ENCODE measurements around the gene CLEC3A. TPM values are rescaled to one million over a fixed set of nuclear protein-coding genes. Genes with fewer than 3 reads are reported as not detected.

Gene CLEC3A
- polyA plus RNA-seq, 1 donor from 2014 or later: not detected

- Mint-ChIP-seq H3K27me3 (no peaks in the 10 kb centered on the region), H3K27ac (no peak overlapping the region), H3K9me3 (peaks cover 0 to 6% (median 4%) of the 10 kb centered on the region in 3 donors), H3K36me3 (peaks cover 2% of the 10 kb centered on the region), H3K4me1 (no peaks in the 10 kb centered on the region), H3K4me3 (no peak overlapping the region)
Measured at GRCh38 chr16:78001451-78002025, 20.8 kb upstream of the CLEC3A start.

GRCh38 chr16:78002915-78003538, 19.3 kb upstream of the CLEC3A start:
- H3K36me3 Mint-ChIP-seq: peaks cover 2% of the 10 kb centered on the region
- H3K27me3 Mint-ChIP-seq: no peaks in the 10 kb centered on the region
- H3K9me3 Mint-ChIP-seq: peaks cover 3 to 6% (median 3%) of the 10 kb centered on the region in 3 donors
- no peak overlapping the region for H3K4me3 Mint-ChIP-seq
- no peaks in the 10 kb centered on the region for H3K4me1 Mint-ChIP-seq
- no peak overlapping the region for H3K27ac Mint-ChIP-seq

DNA sequence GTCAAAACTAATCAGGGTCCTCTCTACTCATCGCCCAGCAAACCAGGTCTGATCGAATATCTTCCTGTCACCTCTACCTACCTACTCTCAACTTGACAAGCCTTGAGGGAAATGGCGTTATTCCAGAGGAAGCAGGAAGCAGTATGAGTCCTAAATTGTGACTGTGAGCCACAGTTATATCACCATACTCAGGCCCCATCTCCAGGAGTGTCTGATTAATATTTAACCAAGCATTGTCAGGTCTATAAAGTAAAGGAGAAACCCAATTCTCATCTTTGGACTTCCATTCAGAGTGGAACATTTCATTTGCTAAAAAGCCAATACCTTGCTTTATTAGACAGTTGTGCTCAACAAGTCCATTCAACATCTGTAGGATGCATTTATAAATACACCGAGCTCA, 17.8 kb upstream of the CLEC3A start:
- H3K4me1 Mint-ChIP-seq: no peaks in the 10 kb centered on the region
- peaks cover 2% of the 10 kb centered on the region for H3K36me3 Mint-ChIP-seq
- H3K27ac Mint-ChIP-seq: no peak overlapping the region
- H3K4me3 Mint-ChIP-seq: no peak overlapping the region
- H3K9me3 Mint-ChIP-seq: peaks cover 3 to 6% (median 3%) of the 10 kb centered on the region in 3 donors
- H3K27me3 Mint-ChIP-seq: no peaks in the 10 kb centered on the region

- Mint-ChIP-seq H3K9me3 (peaks cover 3% of the 10 kb centered on the region in 3 donors), H3K27ac (no peak overlapping the region), H3K4me3 (no peak overlapping the region), H3K27me3 (no peaks in the 10 kb centered on the region), H3K36me3 (peaks cover 2% of the 10 kb centered on the region), H3K4me1 (no peaks in the 10 kb centered on the region)
Measured at GRCh38 chr16:78005881-78006280, 16.5 kb upstream of the CLEC3A start.

DNA sequence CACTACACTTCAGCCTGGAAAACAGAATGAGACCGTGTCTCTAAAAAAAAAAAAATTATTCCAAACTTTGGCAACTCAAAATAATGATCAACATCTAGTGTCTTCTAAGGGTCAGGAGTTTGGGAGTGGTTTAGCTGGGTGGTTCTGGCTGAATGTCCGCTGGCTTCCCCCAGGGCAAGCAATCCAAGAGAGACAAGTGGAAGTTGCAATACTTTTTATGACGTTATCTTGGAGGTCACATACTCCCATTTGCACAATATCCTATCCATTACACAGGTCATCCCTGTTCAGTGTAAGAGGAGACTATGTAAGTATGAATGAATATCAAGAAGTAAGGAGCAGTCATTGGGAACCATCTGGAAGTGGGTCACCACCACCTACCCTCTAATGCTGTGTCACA, 15.2 kb upstream of the CLEC3A start:
- Mint-ChIP-seq H3K9me3 (peaks cover 3% of the 10 kb centered on the region in 3 donors), H3K4me3 (no peak overlapping the region), H3K27ac (no peak overlapping the region), H3K27me3 (no peaks in the 10 kb centered on the region), H3K4me1 (no peaks in the 10 kb centered on the region), H3K36me3 (peaks cover 2% of the 10 kb centered on the region)

GRCh38 chr16:78024159-78024558, 1.8 kb downstream of the CLEC3A start:
- H3K27ac Mint-ChIP-seq: no peak overlapping the region
- H3K27me3 Mint-ChIP-seq: peaks cover under 1% of the 10 kb centered on the region
- no peaks in the 10 kb centered on the region for H3K4me1 Mint-ChIP-seq
- H3K36me3 Mint-ChIP-seq: no peaks in the 10 kb centered on the region
- peaks cover 0 to 6% (median 3%) of the 10 kb centered on the region in 3 donors for H3K9me3 Mint-ChIP-seq
- no peak overlapping the region for H3K4me3 Mint-ChIP-seq

GRCh38 chr16:78025631-78026030, 3.3 kb downstream of the CLEC3A start:
- H3K9me3 Mint-ChIP-seq: peaks cover 2 to 6% (median 3%) of the 10 kb centered on the region in 3 donors
- no peaks in the 10 kb centered on the region for H3K36me3 Mint-ChIP-seq
- H3K27me3 Mint-ChIP-seq: no peaks in the 10 kb centered on the region
- no peak overlapping the region for H3K27ac Mint-ChIP-seq
- H3K4me1 Mint-ChIP-seq: no peaks in the 10 kb centered on the region
- no peak overlapping the region for H3K4me3 Mint-ChIP-seq

- Mint-ChIP-seq H3K4me1 (no peaks in the 10 kb centered on the region), H3K36me3 (no peaks in the 10 kb centered on the region), H3K9me3 (peaks cover 2 to 6% (median 3%) of the 10 kb centered on the region in 3 donors), H3K4me3 (no peak overlapping the region), H3K27ac (no peak overlapping the region), H3K27me3 (peaks cover 4% of the 10 kb centered on the region)
Measured at GRCh38 chr16:78028018-78028417, 5.7 kb downstream of the CLEC3A start.

DNA sequence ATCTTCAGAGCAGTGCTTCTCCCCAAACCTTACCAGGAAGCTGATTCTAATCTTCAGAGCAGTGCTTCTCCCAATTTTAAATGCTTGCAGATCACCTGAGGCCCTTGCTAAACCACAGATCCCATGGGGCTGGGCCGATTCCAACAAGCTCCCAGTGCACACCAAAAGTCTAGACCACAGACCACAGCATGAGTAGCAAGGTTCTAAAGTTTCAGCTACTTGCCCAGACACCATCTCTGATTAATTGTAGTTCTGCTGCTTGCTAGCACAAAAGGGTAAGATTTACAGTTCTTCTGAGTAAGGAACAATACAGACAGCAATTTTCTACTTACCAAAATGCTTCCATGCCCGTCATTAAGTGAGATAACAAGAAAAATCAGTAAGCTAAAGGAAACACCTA, 12.2 kb downstream of the CLEC3A start:
- Mint-ChIP-seq H3K9me3 (peaks cover 0 to 2% (median 0%) of the 10 kb centered on the region in 3 donors), H3K4me1 (no peaks in the 10 kb centered on the region), H3K27ac (no peak overlapping the region), H3K4me3 (no peak overlapping the region), H3K36me3 (no peaks in the 10 kb centered on the region), H3K27me3 (peaks cover 6% of the 10 kb centered on the region)

DNA sequence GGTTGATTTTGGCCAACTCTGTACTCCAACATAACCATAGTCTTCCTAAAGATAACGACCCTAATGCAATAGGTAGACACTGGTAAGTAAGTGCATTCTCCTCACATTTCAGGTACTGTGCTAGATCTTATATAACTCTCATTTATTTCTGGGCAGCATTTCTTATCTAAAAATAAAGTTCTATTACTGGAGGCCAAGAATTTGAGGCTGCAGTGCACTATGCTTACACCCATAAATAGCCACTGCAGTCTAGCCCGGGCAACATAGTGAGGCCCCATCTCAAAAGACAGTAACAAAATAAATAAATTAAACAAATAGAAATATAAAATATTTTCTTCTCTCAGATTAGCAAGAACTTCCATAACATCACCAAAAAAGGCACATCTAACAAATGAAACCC, 12.7 kb downstream of the CLEC3A start:
- H3K27me3 Mint-ChIP-seq: peaks cover 6% of the 10 kb centered on the region
- H3K4me1 Mint-ChIP-seq: no peaks in the 10 kb centered on the region
- peaks cover 0 to 2% (median 0%) of the 10 kb centered on the region in 3 donors for H3K9me3 Mint-ChIP-seq
- no peak overlapping the region for H3K4me3 Mint-ChIP-seq
- no peaks in the 10 kb centered on the region for H3K36me3 Mint-ChIP-seq
- H3K27ac Mint-ChIP-seq: no peak overlapping the region

DNA sequence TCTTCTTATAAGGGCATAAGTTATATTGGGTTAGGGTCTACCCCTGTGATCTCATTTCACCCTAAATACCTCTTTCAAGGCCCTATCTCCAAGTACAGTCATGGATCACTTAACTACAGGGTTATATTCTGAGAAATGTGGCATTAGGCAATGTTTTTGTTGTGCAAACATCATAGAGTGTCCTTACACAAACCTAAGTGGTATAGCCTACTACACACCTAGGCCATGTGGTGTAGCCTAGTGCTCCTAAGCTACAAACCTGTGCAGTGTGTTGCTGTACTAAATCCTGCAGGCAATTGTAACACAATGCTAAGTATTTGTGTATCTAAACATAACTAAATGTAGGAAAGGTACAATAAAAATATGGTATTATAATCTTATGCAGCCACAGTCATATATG, 18.0 kb downstream of the CLEC3A start:
- H3K27me3 Mint-ChIP-seq: peaks cover 2% of the 10 kb centered on the region

DNA sequence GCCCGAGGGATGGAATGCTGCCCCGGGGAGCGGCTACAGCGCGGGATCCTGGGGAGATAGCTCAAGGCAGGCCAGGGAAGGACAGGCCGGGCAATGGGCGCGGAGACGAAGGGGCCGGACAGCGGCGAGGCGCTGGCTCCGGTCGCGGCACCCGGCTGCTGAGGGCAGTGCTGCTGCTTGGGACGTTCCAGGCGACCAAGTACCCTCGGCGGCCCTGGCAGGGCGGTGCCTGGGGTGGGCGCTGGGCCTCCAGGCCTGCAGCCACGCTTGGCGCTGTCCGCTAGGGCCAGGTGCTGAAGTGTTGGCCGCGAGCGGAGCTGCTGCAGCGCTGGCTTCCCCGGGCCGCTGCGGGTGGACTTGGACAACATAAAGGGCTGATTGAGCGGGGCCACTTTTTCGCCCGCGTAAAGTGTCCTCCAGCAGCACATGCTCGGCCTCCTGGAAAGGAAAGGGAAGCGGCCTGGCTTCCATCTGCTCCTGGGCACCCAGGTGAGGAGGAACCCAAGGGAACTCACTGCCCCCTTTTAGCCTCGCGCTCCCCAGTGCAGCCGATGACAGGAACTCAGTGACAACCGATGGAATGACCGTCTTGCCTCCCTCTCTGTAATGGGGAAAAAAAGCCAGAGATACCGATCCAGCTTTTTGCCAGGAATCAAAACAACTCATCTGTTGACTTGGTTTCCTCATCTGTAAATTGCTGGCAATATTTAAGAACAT, 23.7 kb downstream of the CLEC3A start:
- Mint-ChIP-seq H3K36me3 (no peaks in the 10 kb centered on the region), H3K9me3 (no peaks in the 10 kb centered on the region), H3K27ac (no peak overlapping the region), H3K27me3 (peaks cover 11% of the 10 kb centered on the region), H3K4me1 (no peaks in the 10 kb centered on the region), H3K4me3 (no peak overlapping the region)

More for the DNA sequence above, 18.0 kb downstream of the CLEC3A start:
- Mint-ChIP-seq H3K9me3 (peaks cover 0 to 2% (median 0%) of the 10 kb centered on the region in 3 donors), H3K36me3 (no peaks in the 10 kb centered on the region), H3K27ac (no peak overlapping the region), H3K4me1 (no peaks in the 10 kb centered on the region), H3K4me3 (no peak overlapping the region)

- Mint-ChIP-seq H3K9me3 (no peaks in the 10 kb centered on the region), H3K27me3 (peaks cover 11% of the 10 kb centered on the region), H3K4me1 (no peaks in the 10 kb centered on the region), H3K36me3 (no peaks in the 10 kb centered on the region), H3K27ac (no peak overlapping the region), H3K4me3 (no peak overlapping the region)
Measured at GRCh38 chr16:78048319-78048718, 26.0 kb downstream of the CLEC3A start.

DNA sequence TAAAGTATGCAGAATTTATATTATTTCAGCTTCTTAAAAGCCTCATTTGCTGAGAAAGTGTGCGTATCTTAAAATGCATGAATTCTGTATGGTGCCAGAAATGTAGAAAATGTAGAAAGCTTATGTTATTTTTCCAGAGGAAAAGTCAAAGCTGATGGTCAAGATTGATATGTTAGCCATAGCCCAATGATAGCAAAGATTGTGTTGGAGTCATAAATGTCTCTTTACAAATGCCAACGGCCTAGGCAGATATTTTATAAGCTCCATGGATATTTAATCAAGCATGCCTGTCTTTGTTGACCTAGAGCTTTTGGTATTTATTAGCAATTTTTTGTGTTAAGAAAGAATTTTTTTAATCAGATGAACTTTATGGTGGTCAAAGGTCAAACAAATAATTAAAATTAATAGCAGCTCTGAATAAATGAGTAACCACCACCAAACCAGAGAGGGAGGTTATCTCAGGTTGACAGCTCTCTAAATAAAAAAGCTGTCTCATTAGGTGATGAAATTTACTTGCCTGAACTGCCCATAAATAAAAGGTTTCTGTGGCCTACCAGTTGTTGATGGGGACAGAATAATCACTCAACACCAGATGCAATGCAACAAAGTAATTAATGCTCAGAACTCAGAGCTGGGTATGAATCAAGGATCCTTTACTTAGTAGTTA, 28.5 kb downstream of the CLEC3A start:
- Mint-ChIP-seq H3K4me3 (no peak overlapping the region), H3K36me3 (no peaks in the 10 kb centered on the region), H3K27ac (no peak overlapping the region), H3K27me3 (peaks cover 14% of the 10 kb centered on the region), H3K9me3 (no peaks in the 10 kb centered on the region), H3K4me1 (no peaks in the 10 kb centered on the region)

- Mint-ChIP-seq H3K4me1 (no peaks in the 10 kb centered on the region), H3K4me3 (no peak overlapping the region), H3K9me3 (no peaks in the 10 kb centered on the region), H3K36me3 (no peaks in the 10 kb centered on the region), H3K27ac (no peak overlapping the region), H3K27me3 (peaks cover 10% of the 10 kb centered on the region)
Measured at GRCh38 chr16:78057803-78058564, 35.6 kb downstream of the CLEC3A start.

Measured in IgD-negative memory B cell (primary cell).